ENCODE results near the gene MYO1F. TPM values are rescaled to one million over a fixed set of nuclear protein-coding genes. Genes with fewer than 3 reads are reported as not detected.
A peak's percentile ranks its signal among the peaks of the same experiment; 100 is the strongest.

The MYO1F gene
- total and polyA plus RNA-seq, 11 donors = 1.8 to 56.6 (median 4.7) TPM

DNA sequence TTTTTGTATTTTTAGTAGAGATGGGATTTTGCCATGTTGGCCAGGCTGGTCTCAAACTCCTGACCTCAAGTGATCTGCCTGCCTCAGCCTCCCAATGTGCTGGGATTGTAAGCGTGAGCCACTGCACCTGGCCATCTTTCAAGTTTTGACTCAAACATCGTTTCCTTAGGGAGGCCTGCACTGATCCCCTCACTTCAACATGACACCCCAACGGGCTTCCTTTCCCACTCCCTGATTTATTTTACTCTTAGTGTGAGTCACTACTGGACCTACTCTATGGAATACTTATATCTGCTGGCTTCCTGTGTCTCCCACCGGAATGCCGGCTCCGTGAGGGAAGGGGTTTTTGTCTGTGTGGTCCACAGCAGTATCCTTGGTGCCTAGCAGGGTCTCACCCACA lies 37.8 kb upstream of the MYO1F start:
- peaks cover 0 to 13% (median 5%) of the 10 kb centered on the region in 12 donors for H3K4me1 ChIP-seq
- H3K4me3 ChIP-seq = no peak overlapping the region
- peaks cover 0 to 4% (median 0%) of the 10 kb centered on the region in 9 donors for H3K27me3 ChIP-seq
- no peak for DNase-seq
- no peak overlapping the region for H3K27ac ChIP-seq
- no peaks in the 10 kb centered on the region for H3K36me3 ChIP-seq
- 32 to 37% (median 35%) methylated on average over 6 of the region's 6 CpGs for WGBS, 4 donors
- TF ChIP-seq, protein P1, sequence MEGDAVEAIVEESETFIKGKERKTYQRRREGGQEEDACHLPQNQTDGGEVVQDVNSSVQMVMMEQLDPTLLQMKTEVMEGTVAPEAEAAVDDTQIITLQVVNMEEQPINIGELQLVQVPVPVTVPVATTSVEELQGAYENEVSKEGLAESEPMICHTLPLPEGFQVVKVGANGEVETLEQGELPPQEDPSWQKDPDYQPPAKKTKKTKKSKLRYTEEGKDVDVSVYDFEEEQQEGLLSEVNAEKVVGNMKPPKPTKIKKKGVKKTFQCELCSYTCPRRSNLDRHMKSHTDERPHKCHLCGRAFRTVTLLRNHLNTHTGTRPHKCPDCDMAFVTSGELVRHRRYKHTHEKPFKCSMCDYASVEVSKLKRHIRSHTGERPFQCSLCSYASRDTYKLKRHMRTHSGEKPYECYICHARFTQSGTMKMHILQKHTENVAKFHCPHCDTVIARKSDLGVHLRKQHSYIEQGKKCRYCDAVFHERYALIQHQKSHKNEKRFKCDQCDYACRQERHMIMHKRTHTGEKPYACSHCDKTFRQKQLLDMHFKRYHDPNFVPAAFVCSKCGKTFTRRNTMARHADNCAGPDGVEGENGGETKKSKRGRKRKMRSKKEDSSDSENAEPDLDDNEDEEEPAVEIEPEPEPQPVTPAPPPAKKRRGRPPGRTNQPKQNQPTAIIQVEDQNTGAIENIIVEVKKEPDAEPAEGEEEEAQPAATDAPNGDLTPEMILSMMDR (IDR thresholded peaks at IDR 0.05) = no peak
- no peak for TF ChIP-seq POLR2A (IDR thresholded peaks at IDR 0.05)
- ATAC-seq = no peak
- intact Hi-C loops (cut with DNase I) = loop anchor here in 3 of 10 donors (5.0 kb wide), 1 partner anchor 33 kb away; no protein-coding TSS in a partner anchor
- H3K9me3 ChIP-seq = no peaks in the 10 kb centered on the region

DNA sequence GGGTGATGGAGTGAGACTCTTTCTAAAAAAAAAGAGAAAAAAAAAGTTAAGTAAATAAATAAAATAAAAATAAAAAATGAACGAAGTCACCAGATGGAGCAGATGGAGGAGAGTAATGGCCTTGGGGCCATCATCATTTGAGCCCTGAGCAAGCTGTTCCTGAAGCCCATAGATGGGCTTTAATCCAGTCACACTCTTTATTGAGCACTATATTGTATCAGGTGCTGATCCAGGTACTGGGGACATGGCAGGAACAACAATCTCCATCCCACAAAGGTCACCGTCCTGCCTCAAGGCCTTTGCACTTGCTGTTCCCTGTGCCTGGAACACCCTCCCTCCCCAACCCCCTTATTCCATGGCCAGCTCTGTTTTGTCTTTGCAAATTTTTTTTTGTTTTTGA lies 37.2 kb upstream of the MYO1F start:
- peaks cover 0 to 4% (median 0%) of the 10 kb centered on the region in 9 donors for H3K27me3 ChIP-seq
- H3K9me3 ChIP-seq = no peaks in the 10 kb centered on the region
- no peaks in the 10 kb centered on the region for H3K36me3 ChIP-seq
- intact Hi-C loops (cut with DNase I) = no loop called here
- TF ChIP-seq, protein P1 (IDR thresholded peaks at IDR 0.05) = no peak
- no peak for TF ChIP-seq POLR2A (IDR thresholded peaks at IDR 0.05)
- ATAC-seq (no peak), DNase-seq (no peak)
- H3K4me3 ChIP-seq = no peak overlapping the region
- WGBS, 4 donors = 71 to 85% (median 81%) methylated on average over 2 of the region's 2 CpGs
- peaks cover 0 to 16% (median 5%) of the 10 kb centered on the region in 12 donors for H3K4me1 ChIP-seq
- no peak overlapping the region for H3K27ac ChIP-seq

DNA sequence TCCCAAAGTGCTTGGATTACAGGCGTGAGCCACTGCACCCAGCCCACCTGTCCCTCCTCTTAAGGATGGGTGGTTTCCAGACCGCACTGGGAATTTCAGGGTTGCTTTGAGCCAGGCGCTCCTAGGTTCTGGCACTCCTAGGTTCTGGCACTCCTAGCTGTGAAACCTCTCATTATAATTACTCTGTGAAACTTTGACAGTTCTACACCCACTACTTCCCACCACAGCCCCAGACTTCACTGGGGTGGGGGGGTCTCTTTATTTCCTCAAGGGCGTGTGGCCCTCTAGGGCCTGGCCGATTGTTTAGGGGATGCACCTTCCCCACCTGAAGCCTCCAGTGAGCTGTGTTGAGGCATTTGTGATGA lies 35.5 kb upstream of the MYO1F start:
- H3K4me1 ChIP-seq = peaks cover 0 to 26% (median 13%) of the 10 kb centered on the region in 12 donors
- no peak overlapping the region for H3K4me3 ChIP-seq
- peak overlapping the region in 1 of 12 donors; percentile 84 for H3K27ac ChIP-seq
- no peak for TF ChIP-seq POLR2A (IDR thresholded peaks at IDR 0.05)
- TF ChIP-seq, protein P1 (IDR thresholded peaks at IDR 0.05) = no peak
- intact Hi-C loops (cut with DNase I) = no loop called here
- 55 to 76% (median 60%) methylated on average over 3 to 5 of the region's 5 CpGs for WGBS, 4 donors
- no peaks in the 10 kb centered on the region for H3K9me3 ChIP-seq
- no peaks in the 10 kb centered on the region for H3K36me3 ChIP-seq
- no peak for ATAC-seq
- no peak for DNase-seq
- H3K27me3 ChIP-seq = peaks cover 0 to 6% (median 0%) of the 10 kb centered on the region in 9 donors

DNA sequence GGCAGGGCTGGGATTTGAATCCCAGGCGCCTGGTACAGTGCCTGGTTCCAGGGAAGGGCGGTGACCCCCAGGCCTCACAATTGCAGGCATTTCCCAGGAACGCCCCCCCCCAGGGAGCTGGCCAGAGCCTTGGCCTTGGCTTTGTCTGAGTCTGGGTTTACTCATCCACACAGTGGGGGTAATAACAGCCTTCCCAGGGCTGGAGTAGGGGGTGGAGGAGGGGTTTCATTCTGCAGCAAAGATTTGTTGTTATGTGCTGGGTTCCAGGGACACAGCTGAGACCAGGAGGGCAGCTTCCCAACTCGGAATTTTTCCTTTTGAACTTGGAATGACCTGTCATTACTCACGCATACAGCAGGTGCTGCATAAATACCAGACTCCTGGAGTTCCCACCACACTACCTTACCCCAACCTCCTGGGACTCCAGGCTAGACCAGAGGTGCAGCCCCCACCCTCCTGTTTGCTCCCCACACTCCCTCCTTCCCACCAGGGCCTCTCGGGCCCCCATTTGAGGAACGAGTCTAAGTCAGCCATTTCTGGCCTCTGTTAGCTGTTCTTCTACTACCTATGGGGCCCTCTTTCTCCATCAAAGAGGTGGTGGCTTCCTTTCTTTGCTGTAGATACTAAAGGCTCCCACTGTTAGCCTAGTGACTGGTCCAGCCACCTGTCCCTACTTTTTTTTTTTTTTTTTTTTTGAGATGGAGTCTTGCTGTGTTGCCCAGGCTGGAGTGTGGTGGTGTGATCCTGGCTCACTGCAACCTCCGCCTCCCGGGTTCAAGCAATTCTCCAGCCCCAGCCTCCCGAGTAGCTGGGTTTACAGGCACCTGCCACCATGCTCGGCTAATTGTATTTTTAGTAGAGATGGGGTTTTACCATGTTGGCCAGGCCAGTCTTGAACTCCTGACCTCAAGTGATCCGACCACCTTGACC lies 34.9 kb upstream of the MYO1F start:
- H3K4me3 ChIP-seq = no peak overlapping the region
- TF ChIP-seq, protein P1 (IDR thresholded peaks at IDR 0.05) = no peak
- TF ChIP-seq POLR2A (IDR thresholded peaks at IDR 0.05) = no peak
- no peaks in the 10 kb centered on the region for H3K36me3 ChIP-seq
- H3K4me1 ChIP-seq = peaks cover 0 to 32% (median 13%) of the 10 kb centered on the region in 12 donors
- ATAC-seq = peak in 3 of 4 donors; percentile 45 to 70 (median 63)
- peaks cover 0 to 6% (median 0%) of the 10 kb centered on the region in 9 donors for H3K27me3 ChIP-seq
- intact Hi-C loops (cut with DNase I) = no loop called here
- H3K27ac ChIP-seq = peak overlapping the region in 8 of 12 donors; percentile 12 to 84 (median 48)
- no peaks in the 10 kb centered on the region for H3K9me3 ChIP-seq
- 37 to 45% (median 42%) methylated on average over 10 to 12 of the region's 12 CpGs for WGBS, 4 donors
- peak; percentile 52 to 89 (median 81) for DNase-seq
